HG02610 (cell line): ENCODE measurements around the gene HPSE2.
"Not testable (repeated sequence)": the region's sequence is repeated elsewhere in the genome, so short reads cannot be mapped to it uniquely, and the experiment has no call there.

Source experiments
- ATAC-seq: cut with Tn5 transposase; IDR thresholded peaks from one replicate; pipeline ENCODE4 v1.9.1; 2021; ENCODE audit warnings: mild to moderate bottlenecking, moderate library complexity; ENCODE audit not compliant: unreplicated experiment

HPSE2 gene

DNA sequence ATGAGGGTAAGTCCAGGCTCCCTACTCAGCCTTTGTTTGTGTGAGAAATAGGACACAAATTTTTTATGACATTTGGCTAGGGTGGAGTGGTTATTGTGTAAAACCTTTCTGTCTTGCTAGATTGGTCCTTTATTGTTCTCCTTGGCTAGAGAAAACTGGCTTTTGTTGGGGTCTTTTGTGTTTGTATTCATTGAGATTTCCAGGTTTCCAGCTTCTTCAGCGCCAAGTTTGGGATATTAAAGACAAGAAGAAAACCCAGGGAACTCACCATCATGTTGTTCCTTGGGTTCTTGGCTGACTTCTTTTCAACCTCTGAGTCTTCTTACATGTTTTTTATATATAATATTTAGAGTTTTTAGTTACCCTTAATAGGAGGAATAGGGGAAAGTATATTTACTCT lies 310.0 kb downstream of the HPSE2 start:
- ATAC-seq: no peak

DNA sequence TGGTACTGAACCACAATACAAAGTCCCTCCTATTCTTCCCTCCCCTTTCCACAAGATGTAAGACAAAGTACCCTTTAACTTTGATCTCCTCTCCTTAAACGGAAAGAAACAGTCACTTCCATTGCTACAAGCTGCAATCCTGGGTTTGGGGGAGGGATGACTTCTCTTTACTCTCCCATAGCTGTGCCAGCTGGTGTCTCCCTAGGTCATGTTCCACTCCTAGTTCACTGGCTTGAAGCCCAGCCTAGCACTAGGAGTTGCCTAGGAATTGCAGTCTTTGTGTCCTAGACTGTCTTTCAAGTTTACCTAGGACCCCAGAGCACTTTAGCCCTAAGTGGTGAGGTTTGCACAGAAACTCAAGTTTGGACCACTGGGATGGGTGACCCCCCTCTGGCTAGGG lies 311.1 kb downstream of the HPSE2 start:
- ATAC-seq: no peak

DNA sequence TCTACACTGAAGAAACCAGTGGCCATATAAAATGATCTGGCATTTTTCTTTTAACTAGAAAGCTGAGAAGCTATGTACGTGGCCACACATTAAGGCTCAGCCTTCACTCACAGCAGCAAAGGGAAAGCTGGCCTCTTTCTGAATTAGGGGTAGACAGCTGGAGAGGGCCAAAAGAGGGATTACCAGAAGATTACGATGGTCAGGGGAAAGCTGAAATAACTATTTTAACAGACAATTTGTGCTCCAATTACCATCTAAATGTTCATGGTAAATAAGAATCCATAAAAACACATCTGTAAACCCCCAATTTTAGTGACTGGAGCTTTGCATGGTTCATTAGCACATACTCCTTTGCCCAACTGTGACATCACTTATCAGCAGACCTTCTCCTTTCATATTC lies 314.3 kb downstream of the HPSE2 start:
- no peak for ATAC-seq

GRCh38 chr10:98920807-98921206 lies 314.8 kb downstream of the HPSE2 start:
- ATAC-seq: no peak

- no peak for ATAC-seq
Measured at GRCh38 chr10:98920360-98920759, 315.3 kb downstream of the HPSE2 start.

DNA sequence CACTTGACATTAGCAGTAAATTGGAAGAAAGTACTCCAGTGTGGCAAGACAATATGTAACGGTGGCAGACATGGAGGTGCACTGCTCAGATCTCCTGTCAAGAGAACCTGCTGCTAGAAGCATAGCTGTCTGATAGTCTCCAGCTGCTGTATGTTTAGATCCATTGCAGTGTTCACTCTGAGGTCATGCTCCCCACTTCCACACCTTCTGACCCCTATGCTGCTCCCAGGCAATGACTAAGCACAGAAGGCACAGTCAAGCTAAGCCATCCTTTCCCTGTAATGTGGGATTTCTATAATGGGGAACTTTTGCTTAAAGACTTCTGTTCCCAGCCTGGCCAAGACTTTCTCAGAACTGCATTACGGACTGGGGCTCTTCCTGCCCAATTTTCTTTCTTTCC lies 315.8 kb downstream of the HPSE2 start:
- ATAC-seq: no peak

DNA sequence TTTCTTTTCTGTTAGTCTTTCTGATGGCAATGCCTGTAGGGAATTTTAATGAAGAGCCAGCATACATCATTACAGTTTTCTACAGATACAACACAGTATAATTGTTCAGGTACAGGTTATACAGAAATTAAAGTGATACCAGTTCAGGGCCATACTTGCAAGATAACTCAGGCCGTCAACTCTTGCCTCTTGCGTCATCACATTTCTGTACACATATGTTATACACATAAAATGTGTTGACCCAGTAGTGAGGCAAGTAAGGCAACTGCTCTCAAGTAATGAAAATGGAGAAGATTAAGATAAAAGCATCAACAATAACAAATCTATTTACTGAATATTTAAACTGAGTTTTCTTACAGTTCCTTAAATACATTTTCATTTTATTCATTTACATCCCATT lies 317.8 kb downstream of the HPSE2 start:
- ATAC-seq: no peak

DNA sequence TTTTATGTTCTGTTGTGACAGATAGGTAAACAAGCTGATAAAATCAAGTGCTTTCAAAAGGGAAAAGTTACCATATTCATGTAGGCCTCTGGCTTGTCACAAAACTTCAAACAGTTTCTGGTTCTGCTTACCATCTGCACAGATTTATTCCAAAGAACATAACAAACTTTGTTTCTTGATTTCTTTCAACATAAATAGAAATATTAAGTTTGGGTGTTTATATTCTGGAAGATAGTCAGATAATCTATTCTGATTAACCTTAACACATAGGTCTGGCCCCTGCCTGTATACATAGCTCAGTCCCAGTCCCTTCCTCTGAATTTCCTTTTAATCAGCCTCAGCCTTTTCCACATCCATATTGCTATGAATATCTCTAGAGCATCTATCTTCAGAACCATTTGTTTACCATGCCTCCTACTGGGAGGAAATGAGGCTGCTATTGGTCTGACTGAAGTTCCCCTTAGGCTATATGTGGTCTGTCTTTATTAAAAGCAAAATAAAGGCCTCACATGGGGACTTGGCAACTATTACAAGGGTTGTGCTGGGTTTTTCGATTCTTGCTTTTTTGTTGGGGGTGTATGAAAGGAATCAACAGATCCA lies 319.0 kb downstream of the HPSE2 start:
- no peak for ATAC-seq

- no peak for ATAC-seq
Measured at GRCh38 chr10:98915911-98916310, 319.7 kb downstream of the HPSE2 start.

- no peak for ATAC-seq
Measured at GRCh38 chr10:98910546-98910945, 325.1 kb downstream of the HPSE2 start.

DNA sequence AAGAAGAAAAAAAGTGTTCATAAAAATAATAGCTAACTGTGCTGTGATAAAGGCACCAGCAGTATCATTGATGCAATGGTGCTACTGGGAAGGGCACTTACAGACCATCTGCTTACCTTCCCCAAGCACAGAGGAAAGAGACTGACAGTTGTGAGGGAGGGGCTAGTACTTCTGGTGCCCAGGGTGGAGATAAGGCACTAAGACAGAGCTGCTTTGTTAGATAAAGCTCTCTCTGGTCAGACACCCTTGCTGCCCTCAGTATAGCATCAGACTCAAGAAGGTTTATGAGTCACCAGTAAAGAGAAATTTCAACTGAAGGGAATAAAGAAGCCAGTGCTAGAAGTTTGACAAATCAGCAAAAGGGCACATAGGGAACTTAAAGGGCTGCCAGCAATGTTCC lies 325.6 kb downstream of the HPSE2 start:
- no peak for ATAC-seq

- ATAC-seq: no peak
Measured at GRCh38 chr10:98908868-98909267, 326.8 kb downstream of the HPSE2 start.

DNA sequence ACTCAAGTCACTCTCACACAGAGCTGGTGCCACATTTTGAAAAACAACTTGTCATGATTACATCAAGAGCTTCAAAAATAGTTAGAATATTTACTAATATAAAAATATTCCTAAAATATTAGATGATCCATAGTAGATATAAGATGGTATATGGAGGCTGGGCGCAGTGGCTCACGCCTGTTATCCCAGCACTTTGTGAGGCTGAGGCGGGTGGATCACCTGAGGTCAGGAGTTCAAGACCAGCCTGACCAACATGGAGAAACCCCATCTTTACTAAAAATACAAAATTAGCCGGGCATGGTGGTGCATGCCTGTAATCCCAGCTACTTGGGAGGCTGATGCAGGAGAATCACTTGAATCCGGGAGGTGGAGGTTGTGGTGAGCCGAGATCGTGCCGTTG lies 327.4 kb downstream of the HPSE2 start:
- not testable (repeated sequence) for ATAC-seq

- no peak for ATAC-seq
Measured at GRCh38 chr10:98901441-98902110, 334.1 kb downstream of the HPSE2 start.

DNA sequence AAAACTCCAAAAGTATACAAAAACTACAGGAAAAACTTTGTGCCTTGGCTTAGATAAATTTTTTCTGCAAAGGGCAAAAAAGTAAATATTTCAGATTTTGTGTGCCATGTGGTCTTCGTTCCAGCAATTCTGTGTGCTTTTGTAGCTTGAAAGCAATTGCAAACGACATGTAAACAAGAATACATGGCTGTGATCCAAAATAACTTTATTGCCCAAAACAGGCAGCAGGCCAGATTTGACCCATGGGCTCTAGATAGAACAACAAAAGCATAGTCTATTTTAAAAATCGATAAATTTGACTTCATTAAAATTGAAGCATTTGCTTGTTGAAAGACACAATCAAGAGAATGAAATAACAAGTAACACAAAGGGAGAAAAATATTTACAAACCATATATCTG lies 336.6 kb downstream of the HPSE2 start:
- no peak for ATAC-seq

DNA sequence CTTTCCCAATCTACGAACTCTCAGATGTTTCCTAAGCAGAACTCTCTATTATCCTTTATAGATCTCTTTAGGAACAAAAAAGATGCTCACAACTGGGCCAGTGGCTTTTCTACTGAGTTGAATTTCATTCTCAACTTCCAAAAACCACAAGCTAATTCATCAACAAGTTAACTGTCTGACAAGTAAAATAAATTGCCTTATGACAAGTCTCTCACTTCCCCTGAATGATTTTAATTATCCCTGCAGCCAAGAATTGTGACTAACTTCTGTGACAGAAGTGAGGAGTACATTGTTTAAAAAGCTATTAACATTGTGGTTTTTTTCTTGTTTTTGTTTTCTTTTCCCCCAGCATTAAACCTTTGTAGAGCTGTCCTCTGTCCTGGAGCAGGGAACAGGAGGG lies 343.1 kb downstream of the HPSE2 start:
- ATAC-seq: no peak

DNA sequence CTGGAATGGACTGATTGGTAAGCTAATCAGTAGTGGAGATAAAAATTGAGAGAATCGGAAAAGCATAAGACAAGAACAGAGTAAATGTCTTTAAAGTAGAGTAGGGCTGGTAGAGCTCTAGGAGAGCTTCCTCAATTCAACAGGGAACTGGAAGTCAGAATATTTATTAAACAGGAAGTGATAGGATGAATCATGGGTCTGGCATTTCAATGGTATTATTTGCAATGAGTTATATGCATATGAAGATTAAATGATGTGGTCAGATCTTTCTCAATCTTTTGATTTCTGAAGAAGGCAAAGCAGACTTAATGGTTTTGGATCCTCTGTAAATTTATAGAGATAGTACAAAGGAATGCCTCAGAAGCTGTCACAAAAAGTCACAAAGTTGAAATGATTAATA lies 349.0 kb downstream of the HPSE2 start:
- ATAC-seq: no peak

- ATAC-seq: no peak
Measured at GRCh38 chr10:98885378-98885777, 350.3 kb downstream of the HPSE2 start.

DNA sequence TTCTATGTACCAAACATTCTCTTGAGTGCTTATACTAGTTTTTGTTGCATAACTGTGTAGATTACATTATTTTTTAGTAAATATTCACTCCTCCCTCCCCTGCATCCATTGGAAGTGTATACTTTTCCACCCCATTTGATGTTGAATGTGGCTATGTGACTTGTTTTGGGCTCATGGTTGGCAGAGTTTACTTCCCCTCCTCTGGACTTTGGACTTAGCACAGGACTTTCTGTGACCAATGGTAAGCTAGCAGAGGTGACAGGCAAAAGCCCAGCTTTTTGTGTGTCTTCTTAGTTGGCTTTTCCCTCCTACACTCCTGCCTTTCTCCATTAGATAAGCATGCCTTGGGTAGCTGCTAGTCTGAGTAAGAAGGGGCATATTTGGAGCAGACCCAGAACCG lies 353.9 kb downstream of the HPSE2 start:
- no peak for ATAC-seq

GRCh38 chr10:98880971-98881370 lies 354.7 kb downstream of the HPSE2 start:
- no peak for ATAC-seq

DNA sequence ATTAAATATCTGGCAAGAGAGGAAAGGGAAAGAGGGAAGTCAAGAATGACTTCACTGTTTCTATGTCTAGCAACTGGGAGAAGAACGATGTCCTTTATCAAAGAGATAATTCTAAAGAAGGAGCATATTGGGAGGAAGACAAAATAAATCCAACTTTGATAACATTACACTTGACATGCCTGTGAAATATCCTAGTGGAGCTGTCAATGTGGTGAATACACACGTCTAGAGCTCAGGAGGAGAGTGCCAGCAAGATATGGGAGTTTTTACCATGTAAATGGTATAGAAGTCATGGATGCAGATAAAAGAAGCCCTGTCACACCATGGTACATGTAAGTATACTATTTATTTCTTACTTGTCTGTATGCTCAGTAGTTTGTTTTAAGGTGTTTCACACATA lies 356.7 kb downstream of the HPSE2 start:
- ATAC-seq: no peak

- ATAC-seq: no peak
Measured at GRCh38 chr10:98878418-98878817, 357.2 kb downstream of the HPSE2 start.

DNA sequence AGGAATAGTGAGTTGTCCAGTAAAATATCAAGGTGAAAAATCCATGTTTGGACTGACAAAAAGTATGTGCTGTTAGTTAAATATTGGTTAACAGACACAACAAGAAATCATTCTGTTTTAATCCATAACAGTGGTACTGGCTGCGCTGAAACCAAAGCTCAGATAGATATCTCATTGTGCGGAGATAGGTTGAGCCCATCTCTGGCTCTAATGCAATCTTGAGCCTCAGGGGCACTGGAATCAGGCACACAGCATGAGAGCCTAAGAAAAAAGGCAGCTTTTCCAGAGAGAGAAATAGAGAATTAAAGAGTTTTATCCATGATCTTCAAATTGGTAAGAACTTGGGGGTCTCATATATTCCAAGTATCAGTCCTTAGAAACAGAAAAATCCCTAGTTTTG lies 373.7 kb downstream of the HPSE2 start:
- ATAC-seq: no peak
